ENCODE measurements around the gene PNMA1.
A peak's percentile ranks its signal among the peaks of the same experiment; 100 is the strongest.

Gene PNMA1

DNA sequence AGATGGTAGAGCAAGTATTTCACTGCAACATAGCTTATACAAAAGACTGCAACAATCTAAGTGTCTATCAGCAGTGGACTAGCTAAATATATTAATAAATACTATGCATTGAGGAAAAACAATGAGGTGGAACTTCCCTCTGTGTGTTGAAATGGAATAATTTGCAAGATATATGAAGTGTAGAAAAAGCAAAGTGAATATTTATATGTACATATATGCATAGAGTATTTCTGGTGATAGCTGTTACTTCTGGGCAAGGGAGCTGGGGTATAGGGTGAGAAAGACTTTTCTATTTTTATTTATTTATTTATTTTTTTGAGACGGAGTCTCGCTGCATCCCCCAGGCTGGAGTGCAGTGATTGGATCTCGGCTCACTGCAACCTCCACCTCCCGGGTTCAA is 35.5 kb downstream of the PNMA1 start:
- no peak for DNase-seq (ENCODE audit: extremely low read depth, low read depth)
- TF ChIP-seq, protein P1, sequence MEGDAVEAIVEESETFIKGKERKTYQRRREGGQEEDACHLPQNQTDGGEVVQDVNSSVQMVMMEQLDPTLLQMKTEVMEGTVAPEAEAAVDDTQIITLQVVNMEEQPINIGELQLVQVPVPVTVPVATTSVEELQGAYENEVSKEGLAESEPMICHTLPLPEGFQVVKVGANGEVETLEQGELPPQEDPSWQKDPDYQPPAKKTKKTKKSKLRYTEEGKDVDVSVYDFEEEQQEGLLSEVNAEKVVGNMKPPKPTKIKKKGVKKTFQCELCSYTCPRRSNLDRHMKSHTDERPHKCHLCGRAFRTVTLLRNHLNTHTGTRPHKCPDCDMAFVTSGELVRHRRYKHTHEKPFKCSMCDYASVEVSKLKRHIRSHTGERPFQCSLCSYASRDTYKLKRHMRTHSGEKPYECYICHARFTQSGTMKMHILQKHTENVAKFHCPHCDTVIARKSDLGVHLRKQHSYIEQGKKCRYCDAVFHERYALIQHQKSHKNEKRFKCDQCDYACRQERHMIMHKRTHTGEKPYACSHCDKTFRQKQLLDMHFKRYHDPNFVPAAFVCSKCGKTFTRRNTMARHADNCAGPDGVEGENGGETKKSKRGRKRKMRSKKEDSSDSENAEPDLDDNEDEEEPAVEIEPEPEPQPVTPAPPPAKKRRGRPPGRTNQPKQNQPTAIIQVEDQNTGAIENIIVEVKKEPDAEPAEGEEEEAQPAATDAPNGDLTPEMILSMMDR (IDR thresholded peaks at IDR 0.05; ENCODE audit: low read depth, low read length), result no peak

DNA sequence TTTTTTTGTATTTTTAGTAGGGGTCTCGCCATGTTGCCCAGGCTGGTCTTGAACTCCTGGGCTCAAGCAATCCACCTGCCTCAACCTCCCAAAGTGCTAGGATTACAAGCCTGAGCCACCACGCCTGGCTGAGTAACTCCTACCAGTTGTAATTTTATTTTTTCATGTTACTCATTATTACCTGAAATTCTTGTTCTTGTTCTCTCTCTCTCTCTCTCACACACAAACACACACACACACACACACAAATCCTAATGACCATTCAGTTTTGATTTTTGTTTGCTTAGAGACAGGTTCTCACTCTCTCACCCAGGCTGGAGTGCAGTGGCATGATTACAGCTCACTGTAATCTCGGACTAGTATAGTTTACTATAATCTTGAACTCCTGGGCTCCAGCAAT is 39.2 kb downstream of the PNMA1 start:
- TF ChIP-seq, protein P1 (IDR thresholded peaks at IDR 0.05; ENCODE audit: low read depth, low read length), result no peak
- DNase-seq (ENCODE audit: extremely low read depth, low read depth), result no peak

DNA sequence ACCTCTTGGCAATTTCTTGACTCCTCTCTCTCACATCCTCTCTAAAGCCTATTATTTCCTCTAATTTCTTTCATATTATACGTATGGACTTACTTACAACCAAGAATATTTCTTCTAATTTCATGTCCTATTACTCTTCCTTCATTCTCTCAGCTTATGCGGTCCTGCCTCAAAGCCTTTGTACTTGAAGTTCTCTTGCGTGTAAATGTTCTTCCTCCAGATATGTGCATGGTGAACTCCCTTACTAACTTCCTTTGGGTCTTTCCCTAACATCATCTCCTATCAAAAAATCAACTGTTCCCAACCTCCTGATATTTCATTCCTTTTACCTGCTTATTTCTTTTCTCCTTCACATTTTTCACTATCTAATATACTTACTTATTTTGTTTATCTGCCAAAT is 46.3 kb downstream of the PNMA1 start:
- TF ChIP-seq, protein P1 (IDR thresholded peaks at IDR 0.05; ENCODE audit: low read depth, low read length), result no peak
- DNase-seq (ENCODE audit: extremely low read depth, low read depth), result no peak

DNA sequence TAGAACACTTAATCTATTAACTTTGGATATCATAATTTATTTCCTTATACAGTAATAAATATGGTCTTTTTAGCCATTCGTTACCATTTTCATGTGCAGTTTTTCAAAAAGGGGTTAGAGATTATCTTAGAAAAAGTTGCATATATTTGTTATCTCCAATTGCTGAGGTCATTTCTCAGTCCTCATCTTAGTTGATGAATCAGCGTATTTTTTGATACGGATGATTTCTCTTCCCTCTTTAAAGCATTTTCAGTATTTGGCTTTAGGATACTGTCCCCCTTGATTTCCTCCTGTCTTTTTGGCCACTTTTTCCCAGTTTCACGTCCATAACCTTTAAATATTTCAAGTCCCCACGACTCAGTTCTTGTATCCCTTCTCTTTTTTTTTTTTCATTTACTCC is 47.6 kb downstream of the PNMA1 start:
- DNase-seq (ENCODE audit: extremely low read depth, low read depth), result no peak
- TF ChIP-seq, protein P1 (IDR thresholded peaks at IDR 0.05; ENCODE audit: low read depth, low read length), result no peak

DNA sequence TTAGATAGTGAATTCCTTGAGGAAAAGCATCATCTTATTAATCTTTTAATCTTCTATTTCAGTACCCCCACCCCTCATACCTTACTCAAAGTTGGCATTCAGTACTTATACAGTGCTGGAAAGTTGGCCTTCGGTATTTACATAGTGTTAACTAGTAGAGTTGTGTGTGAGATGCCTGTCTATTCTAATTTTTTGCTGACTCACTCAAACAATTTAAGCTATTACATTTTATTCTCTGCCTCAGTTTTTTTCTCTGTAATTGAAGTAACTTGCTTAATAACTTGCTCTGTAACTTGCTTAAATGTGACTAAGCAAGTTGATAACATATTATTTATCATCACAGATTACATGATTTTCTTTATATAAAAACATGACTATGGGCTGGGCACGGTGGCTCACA is 49.1 kb downstream of the PNMA1 start:
- TF ChIP-seq, protein P1 (IDR thresholded peaks at IDR 0.05; ENCODE audit: low read depth, low read length), result no peak
- DNase-seq (ENCODE audit: extremely low read depth, low read depth), result no peak

DNA sequence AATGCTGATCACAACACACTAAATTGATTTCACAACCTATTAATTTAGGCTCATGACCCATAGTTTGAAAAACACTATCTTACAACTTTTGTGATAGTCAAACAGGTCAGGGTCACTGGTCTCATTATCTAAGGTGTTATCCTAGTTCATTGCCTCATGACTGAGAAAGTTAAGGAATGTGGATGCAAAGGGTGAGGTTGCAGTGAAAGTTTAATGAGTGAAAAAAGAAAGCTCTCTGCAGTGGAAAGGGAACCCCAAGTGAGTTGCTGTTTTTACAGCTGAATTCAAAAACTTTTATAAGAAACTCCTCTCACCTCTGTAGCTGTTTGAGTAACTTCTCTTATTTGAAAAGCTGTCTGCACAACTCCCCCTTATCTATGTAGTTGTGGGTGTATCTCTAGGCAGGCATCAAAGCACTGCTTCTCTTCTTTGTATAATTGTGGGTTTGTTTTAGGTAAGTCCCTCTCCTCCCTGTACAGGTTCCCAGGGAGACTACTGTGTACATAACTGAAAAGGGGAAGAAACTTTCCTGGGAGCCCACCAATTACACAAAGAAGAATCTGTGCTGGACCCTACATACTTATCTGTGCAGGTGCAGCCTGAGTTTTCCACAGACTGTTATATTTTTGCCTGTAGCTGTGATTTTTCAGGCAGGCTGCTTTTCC is 50.5 kb downstream of the PNMA1 start:
- DNase-seq (ENCODE audit: extremely low read depth, low read depth), result no peak
- TF ChIP-seq, protein P1 (IDR thresholded peaks at IDR 0.05; ENCODE audit: low read depth, low read length), result no peak

DNA sequence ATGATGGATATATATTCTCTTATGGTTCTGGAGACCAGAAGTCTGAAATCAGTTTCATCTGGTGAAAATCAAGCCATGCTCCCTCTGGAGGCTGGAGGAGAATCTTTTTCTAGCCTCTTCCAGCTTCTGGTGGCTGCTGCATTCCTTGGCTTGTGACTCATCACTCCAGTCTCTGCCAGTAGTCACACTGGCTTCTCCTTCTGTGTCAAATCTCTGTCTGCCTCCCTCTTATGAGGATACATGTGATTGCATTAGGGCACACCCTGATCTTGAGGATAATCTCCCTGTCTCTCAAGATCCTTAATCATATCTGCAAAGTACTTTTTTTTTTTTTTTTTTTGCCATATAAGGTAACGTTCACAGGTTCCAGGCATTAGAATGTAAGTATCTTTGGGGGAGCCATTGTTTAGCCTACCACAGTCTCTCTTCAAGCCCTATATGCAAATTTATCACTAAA is 51.7 kb downstream of the PNMA1 start:
- TF ChIP-seq, protein P1 (IDR thresholded peaks at IDR 0.05; ENCODE audit: low read depth, low read length), result peak; percentile 69
- peak; percentile 67 for DNase-seq (ENCODE audit: extremely low read depth, low read depth)

Data from AG09319 (cell line).